Common myeloid progenitor, CD34-positive (primary cell): ENCODE results near the gene PTPRM.

ENCODE experiments used
- CTCF ChIA-PET: fragments of 350-600 bp; sonication (Branson Sonifier 250); formaldehyde crosslinking; loops from one replicate; lab custom pipeline; 2021; ENCODE audit warnings: antibody characterized with exemption; lab: Charles Lee
- POLR2A ChIA-PET: fragments of 350-600 bp; sonication (Branson Sonifier 250); formaldehyde crosslinking; loops from one replicate; lab custom pipeline; 2021; ENCODE audit warnings: antibody characterized with exemption; lab: Charles Lee
- DNase-seq, 3 donors: peaks; one replicate each; pipeline versions ENCODE4 v3.0.0 to v3.0.0-alpha.2; 2013
- H3K27ac ChIP-seq, 2 experiments: 1 replicate in 1 of 2; 2 replicates in 1 of 2; pipeline ENCODE4 v1.7.0; 2013; ENCODE audit warnings: inconsistent platforms in 2 of 2, low read length in 2 of 2, mild to moderate bottlenecking in 2 of 2, low read depth in 1 of 2, moderate library complexity in 1 of 2; ENCODE audit not compliant: severe bottlenecking in 2 of 2, insufficient read depth in 1 of 2, poor library complexity in 1 of 2
- H3K27me3 ChIP-seq, 5 experiments: replicated peaks in 2 of 5; 1 replicate in 3 of 5; 2 replicates in 2 of 5; pipeline versions ENCODE4 v1.6.1 to v1.7.0; 2013; ENCODE audit warnings: low read length in 4 of 5, mild to moderate bottlenecking in 2 of 5, moderate library complexity in 2 of 5, inconsistent platforms in 1 of 5; ENCODE audit not compliant: insufficient read depth in 5 of 5, control insufficient read depth in 4 of 5
- H3K36me3 ChIP-seq, 4 experiments: 1 replicate in 2 of 4; 2 replicates in 2 of 4; pipeline versions ENCODE4 v1.6.1 to v1.7.0; 2013; ENCODE audit warnings: low read length in 3 of 4, control low read depth in 1 of 4, mild to moderate bottlenecking in 1 of 4; ENCODE audit not compliant: control insufficient read depth in 4 of 4, insufficient read depth in 4 of 4
- H3K4me1 ChIP-seq, 4 experiments: 1 replicate in 3 of 4; 2 replicates in 1 of 4; pipeline versions ENCODE4 v1.6.1 to v1.7.1; 2013; ENCODE audit warnings: low read length in 3 of 4, mild to moderate bottlenecking in 3 of 4, control low read depth in 1 of 4, inconsistent platforms in 1 of 4, moderate library complexity in 1 of 4; ENCODE audit not compliant: control insufficient read depth in 4 of 4, insufficient read depth in 4 of 4; ENCODE audit errors: control extremely low read depth in 1 of 4
- H3K4me3 ChIP-seq, 7 experiments: 1 replicate in 4 of 7; 2 replicates in 3 of 7; pipeline versions ENCODE4 v1.5.1 to v1.7.0; 2013; ENCODE audit warnings: mild to moderate bottlenecking in 7 of 7, low read length in 6 of 7, moderate library complexity in 6 of 7, inconsistent platforms in 2 of 7, low read depth in 2 of 7, control low read depth in 1 of 7; ENCODE audit not compliant: insufficient read depth in 4 of 7, control insufficient read depth in 1 of 7; ENCODE audit errors: extremely low read depth in 1 of 7
- H3K9me3 ChIP-seq, 5 experiments: 1 replicate in 4 of 5; 2 replicates in 1 of 5; pipeline versions ENCODE4 v1.6.1 to v1.7.1; 2013; ENCODE audit warnings: low read length in 4 of 5, mild to moderate bottlenecking in 2 of 5, inconsistent platforms in 1 of 5, low read depth in 1 of 5, moderate library complexity in 1 of 5; ENCODE audit not compliant: control insufficient read depth in 4 of 5, insufficient read depth in 2 of 5; ENCODE audit errors: control extremely low read depth in 1 of 5
- WGBS: methylation state at CpG from one replicate; pipeline ENCODE4 v1.1.5; 2013; ENCODE audit not compliant: insufficient coverage; 5-methylcytosine and 5-hydroxymethylcytosine counted together

The PTPRM gene

GRCh38 chr18:7677001-7677400, 109.9 kb downstream of the PTPRM start:
- CTCF ChIA-PET = no interaction called here
- 93% methylated on average over 2 of the region's 4 CpGs for WGBS
- no peaks in the 10 kb centered on the region for H3K9me3 ChIP-seq
- H3K4me3 ChIP-seq = no peak overlapping the region
- POLR2A ChIA-PET = no interaction called here
- no peak overlapping the region for H3K27ac ChIP-seq
- no peaks in the 10 kb centered on the region for H3K27me3 ChIP-seq
- DNase-seq = no peak
- no peaks in the 10 kb centered on the region for H3K36me3 ChIP-seq
- H3K4me1 ChIP-seq = peaks cover 0 to 17% (median 0%) of the 10 kb centered on the region in 4 experiments

DNA sequence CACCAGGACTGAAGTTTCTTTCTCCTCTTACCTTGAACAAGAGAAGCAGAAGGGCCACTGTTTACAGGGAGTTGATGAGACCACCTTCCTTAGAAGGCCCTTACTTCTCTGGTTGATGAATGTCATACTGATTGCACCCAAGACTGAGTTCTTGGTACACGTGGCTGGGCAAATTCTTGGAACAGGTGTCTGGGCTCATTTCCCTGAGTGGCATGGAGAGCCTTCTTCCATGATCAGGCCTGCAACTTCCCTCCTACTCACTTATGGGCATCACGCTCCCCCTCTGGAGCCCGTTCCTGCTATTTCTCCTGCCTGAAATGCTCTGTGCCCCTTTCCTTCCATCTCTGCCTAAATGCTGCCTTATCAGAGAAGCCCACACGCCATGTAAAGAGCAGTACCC, 110.3 kb downstream of the PTPRM start:
- DNase-seq = no peak
- Histone ChIP-seq H3K4me1 (peaks cover 0 to 17% (median 0%) of the 10 kb centered on the region in 4 experiments), H3K4me3 (no peak overlapping the region), H3K9me3 (no peaks in the 10 kb centered on the region), H3K27me3 (no peaks in the 10 kb centered on the region), H3K36me3 (no peaks in the 10 kb centered on the region), H3K27ac (no peak overlapping the region)
- POLR2A ChIA-PET = no interaction called here
- CTCF ChIA-PET = no interaction called here
- 93% methylated on average over 3 of the region's 4 CpGs for WGBS

DNA sequence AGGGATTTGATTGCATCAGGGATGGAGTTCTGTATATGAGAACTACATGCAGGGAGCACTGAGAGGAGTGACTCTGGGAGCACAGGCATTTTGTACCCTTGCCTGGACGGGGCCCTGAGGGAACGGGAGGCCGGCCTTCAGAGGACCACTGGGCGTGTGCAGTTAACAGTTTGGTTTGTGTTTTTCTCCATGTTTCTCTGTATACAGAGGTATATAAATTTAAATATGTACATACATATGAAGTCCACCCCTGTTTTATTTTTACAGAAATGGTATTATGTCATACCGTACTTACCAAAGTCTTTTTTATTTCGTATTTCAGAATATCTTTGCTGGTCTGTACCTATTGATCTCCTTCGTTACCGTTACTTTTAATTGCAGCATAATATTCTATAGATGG, 111.3 kb downstream of the PTPRM start:
- Histone ChIP-seq H3K27ac (no peak overlapping the region), H3K4me1 (peaks cover 0 to 20% (median 0%) of the 10 kb centered on the region in 4 experiments), H3K36me3 (no peaks in the 10 kb centered on the region), H3K9me3 (no peaks in the 10 kb centered on the region), H3K27me3 (no peaks in the 10 kb centered on the region), H3K4me3 (no peak overlapping the region)
- CTCF ChIA-PET = no interaction called here
- DNase-seq = no peak
- POLR2A ChIA-PET = no interaction called here
- WGBS = no CpG with 5 or more reads among the region's 8 CpGs

GRCh38 chr18:7678801-7679200, 111.7 kb downstream of the PTPRM start:
- Histone ChIP-seq H3K9me3 (no peaks in the 10 kb centered on the region), H3K27me3 (no peaks in the 10 kb centered on the region), H3K4me1 (peaks cover 0 to 20% (median 1%) of the 10 kb centered on the region in 4 experiments), H3K27ac (no peak overlapping the region), H3K4me3 (no peak overlapping the region), H3K36me3 (no peaks in the 10 kb centered on the region)
- ChIA-PET POLR2A (no interaction called here), CTCF (no interaction called here)
- DNase-seq = peak in 1 of 3 donors; percentile 6
- 23% methylated on average over 3 of the region's 4 CpGs for WGBS

DNA sequence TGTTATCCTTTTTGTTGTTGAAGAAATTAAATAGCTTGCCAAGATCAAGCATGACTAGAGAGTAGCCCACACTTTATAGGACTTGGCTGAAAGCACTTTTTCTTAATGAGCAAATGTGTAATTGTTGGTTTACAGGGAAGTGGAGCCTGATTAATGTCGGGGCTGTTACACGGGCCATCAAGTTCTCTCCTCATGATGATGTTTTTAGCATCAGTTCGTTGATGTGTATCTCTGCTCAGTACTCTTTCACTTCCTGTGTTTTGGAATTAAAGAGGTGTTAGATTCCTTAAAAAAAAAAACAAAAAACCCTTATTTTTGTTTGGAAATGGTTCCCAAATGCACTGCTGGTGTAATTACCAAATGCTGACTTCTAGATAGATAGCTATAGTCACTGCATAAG, 114.2 kb downstream of the PTPRM start:
- Histone ChIP-seq H3K4me1 (peaks cover 0 to 20% (median 1%) of the 10 kb centered on the region in 4 experiments), H3K9me3 (no peaks in the 10 kb centered on the region), H3K4me3 (no peak overlapping the region), H3K36me3 (no peaks in the 10 kb centered on the region), H3K27me3 (no peaks in the 10 kb centered on the region), H3K27ac (no peak overlapping the region)
- CTCF ChIA-PET = no interaction called here
- DNase-seq = no peak
- no CpG with 5 or more reads among the region's 3 CpGs for WGBS
- POLR2A ChIA-PET = no interaction called here

DNA sequence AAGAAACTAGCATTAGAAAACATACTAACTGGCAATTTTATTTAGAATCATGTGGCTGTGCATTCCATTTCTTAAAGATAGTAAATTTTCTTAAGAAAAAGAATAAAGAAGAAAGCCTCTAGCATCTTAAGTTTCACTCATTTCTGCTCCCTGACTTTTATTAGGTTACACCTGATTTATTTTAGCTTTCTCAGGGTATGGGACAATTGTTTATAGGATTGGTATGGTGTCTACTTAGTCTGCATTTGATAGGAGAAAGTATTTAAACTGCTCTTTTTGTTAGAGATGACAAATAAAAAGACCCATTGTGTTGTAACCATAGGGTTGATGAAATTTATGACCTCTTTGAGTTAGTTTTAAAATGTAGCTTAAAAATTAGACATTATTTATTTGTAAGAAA, 115.2 kb downstream of the PTPRM start:
- Histone ChIP-seq H3K9me3 (no peaks in the 10 kb centered on the region), H3K27ac (no peak overlapping the region), H3K36me3 (no peaks in the 10 kb centered on the region), H3K4me3 (no peak overlapping the region), H3K27me3 (no peaks in the 10 kb centered on the region), H3K4me1 (peaks cover 0 to 18% (median 1%) of the 10 kb centered on the region in 4 experiments)
- POLR2A ChIA-PET = no interaction called here
- CTCF ChIA-PET = interaction anchor here (0.9 to 1.6 kb wide), 2 partner anchors 7 to 15 kb away, joined by 3 read pairs; no protein-coding TSS in a partner anchor
- no peak for DNase-seq

DNA sequence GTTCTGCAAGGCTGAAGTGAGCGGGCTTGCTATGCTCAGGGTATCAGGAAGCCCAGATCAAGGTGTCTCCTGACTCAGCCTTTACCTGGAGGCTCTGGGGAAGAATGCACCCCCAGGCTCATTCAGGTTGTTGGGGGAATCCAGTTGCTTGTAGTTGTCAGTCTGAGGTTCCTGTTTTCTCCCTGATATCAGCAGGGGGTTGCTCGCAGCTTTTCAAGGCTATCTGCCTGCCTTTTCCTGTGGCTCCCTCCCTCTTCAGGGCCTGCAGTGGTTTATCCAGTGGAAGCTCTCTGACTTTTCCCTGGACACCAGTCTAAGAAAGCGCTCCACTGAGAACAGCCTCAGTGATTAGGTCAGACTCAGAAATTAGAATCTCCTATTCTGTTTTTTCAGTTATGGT, 116.6 kb downstream of the PTPRM start:
- H3K4me3 ChIP-seq = no peak overlapping the region
- no peaks in the 10 kb centered on the region for H3K27me3 ChIP-seq
- DNase-seq = no peak
- WGBS = 88% methylated on average over 1 of the region's 3 CpGs
- no peak overlapping the region for H3K27ac ChIP-seq
- H3K36me3 ChIP-seq = no peaks in the 10 kb centered on the region
- H3K9me3 ChIP-seq = no peaks in the 10 kb centered on the region
- peaks cover 0 to 7% (median 1%) of the 10 kb centered on the region in 4 experiments for H3K4me1 ChIP-seq
- CTCF ChIA-PET = interaction anchor here (0.6 to 1.6 kb wide), 3 partner anchors 9 to 256 kb away, joined by 3 read pairs; no protein-coding TSS in a partner anchor
- POLR2A ChIA-PET = no interaction called here
